K562 (cell line): Measurements from ENCODE around the gene NEMP1. TPM values are rescaled to one million over a fixed set of nuclear protein-coding genes. Genes with fewer than 3 reads are reported as not detected.

Experiments used
- ATAC-seq: fragments of 200-7000 bp; cut with Tn5 transposase; 3 replicates; pipeline ENCODE4 v1.9.1; 2020; ENCODE audit warnings: moderate library complexity
- BruUV-seq: library from RNA; stranded (reverse); fragments of 400-500 nt; replicated peaks from 2 replicates; lab custom pipeline; 2021; lab: Mats Ljungman, UMichigan
- CTCF ChIA-PET: fragments of 300-600 bp; formaldehyde crosslinking; extraction: SDS; loops from one replicate; lab custom pipeline; 2021; ENCODE audit warnings: low intra/inter-chr PET ratio; lab: Yijun Ruan, JAX
- POLR2A ChIA-PET: fragments of 300-600, 350-650 bp; sonication (Branson Sonifier 250); formaldehyde crosslinking; extraction: SDS; loops from one replicate; lab custom pipeline; 2021; ENCODE audit warnings: antibody characterized with exemption, inconsistent platforms; lab: Yijun Ruan, JAX
- DNase-seq, 4 experiments: peaks; one replicate each; pipeline versions ENCODE4 v3.0.0 to v3.0.0-alpha.2; 2011 to 2018; ENCODE audit warnings: low spot score in 3 of 4, mixed read lengths in 3 of 4; ENCODE audit errors: extremely low read depth in 1 of 4
- FAIRE-seq: peaks from 2 replicates; lab custom pipeline; 2011; peaks lifted over from hg19 to GRCh38; lab: Jason Lieb, UNC
- H2AFZ ChIP-seq: 2 replicates; pipeline ENCODE4 v1.6.0; 2011; ENCODE audit warnings: low read depth, low read length, control low read depth, inconsistent platforms
- H3K27ac ChIP-seq: fragments of 200-600 bp; 3 replicates; pipeline ENCODE4 v1.8.0; 2011; ENCODE audit warnings: low read depth, mild to moderate bottlenecking, control low read depth, inconsistent platforms, low read length, moderate library complexity, mixed read lengths; ENCODE audit errors: extremely low read depth
- H3K27me3 ChIP-seq, 2 experiments: fragments of 300-600 bp in 1 of 2; 2 replicates in 1 of 2; 3 replicates in 1 of 2; pipeline versions ENCODE4 v1.6.0 to v1.8.0; 2011; ENCODE audit warnings: inconsistent platforms in 2 of 2, low read length in 2 of 2, mild to moderate bottlenecking in 1 of 2, mixed read lengths in 1 of 2, moderate library complexity in 1 of 2; ENCODE audit not compliant: control insufficient read depth in 2 of 2, insufficient read depth in 2 of 2
- H3K36me3 ChIP-seq: fragments of 300-600 bp; 3 replicates; pipeline ENCODE4 v1.8.0; 2011; ENCODE audit warnings: mild to moderate bottlenecking, low read length, inconsistent platforms; ENCODE audit not compliant: control insufficient read depth, insufficient read depth
- H3K4me1 ChIP-seq, 2 experiments: fragments of 200-600 bp in 1 of 2; replicated peaks in 1 of 2; 2 replicates in 1 of 2; 3 replicates in 1 of 2; pipeline versions ENCODE4 v1.5.1 to v1.8.0; 2011; ENCODE audit warnings: inconsistent platforms in 2 of 2, low read length in 2 of 2, mild to moderate bottlenecking in 1 of 2, mixed read lengths in 1 of 2, moderate library complexity in 1 of 2; ENCODE audit not compliant: control insufficient read depth in 2 of 2, insufficient read depth in 2 of 2
- H3K4me2 ChIP-seq: 2 replicates; pipeline ENCODE4 v1.6.1; 2011; ENCODE audit warnings: low read length, control low read depth, inconsistent platforms, mixed read lengths; ENCODE audit not compliant: insufficient read depth
- H3K4me3 ChIP-seq: fragments of 200-600 bp; sonication (generic), shearing (Covaris generic); 2 replicates; pipeline ENCODE4 v1.5.1; 2016; ENCODE audit warnings: control low read depth, inconsistent platforms
- H3K79me2 ChIP-seq: fragments of 200-600 bp; 3 replicates; pipeline ENCODE4 v1.8.0; 2011; ENCODE audit warnings: low read length, inconsistent platforms; ENCODE audit not compliant: control insufficient read depth, insufficient read depth
- H3K9ac ChIP-seq, 2 experiments: 2 replicates each; pipeline versions ENCODE4 v1.6.0 to v1.6.1; 2011; ENCODE audit warnings: low read depth in 2 of 2, low read length in 2 of 2, control low read depth in 1 of 2, inconsistent platforms in 1 of 2, mild to moderate bottlenecking in 1 of 2, mixed read lengths in 1 of 2; ENCODE audit not compliant: insufficient read depth in 1 of 2
- H3K9me1 ChIP-seq: one replicate; pipeline ENCODE4 v1.6.0; 2011; ENCODE audit warnings: inconsistent platforms, mild to moderate bottlenecking, low read length, moderate library complexity; ENCODE audit not compliant: control insufficient read depth, insufficient read depth
- H3K9me3 ChIP-seq: replicated peaks from 2 replicates; pipeline ENCODE4 v1.5.1; 2011; ENCODE audit warnings: low read depth, low read length, inconsistent platforms; ENCODE audit not compliant: control insufficient read depth, insufficient read depth
- H4K20me1 ChIP-seq: replicated peaks from 2 replicates; pipeline ENCODE4 v1.6.1; 2011; ENCODE audit warnings: low read length, inconsistent platforms, mixed read lengths; ENCODE audit not compliant: control insufficient read depth, insufficient read depth
- ARHGAP35 ChIP-seq: fragments of 450-650 bp; IDR thresholded peaks from 2 replicates; pipeline ENCODE4 v1.6.1; 2018; ENCODE audit not compliant: partially characterized antibody
- E2F8 ChIP-seq: fragments of 450-650 bp; IDR thresholded peaks from 2 replicates; pipeline ENCODE4 v1.7.1; 2018; ENCODE audit warnings: mild to moderate bottlenecking, low read depth; ENCODE audit not compliant: partially characterized antibody
- FUS ChIP-seq: fragments of 200-400 bp; formaldehyde crosslinking; optimal IDR thresholded peaks from 2 replicates; pipeline ENCODE3; 2017; ENCODE audit warnings: low read depth, low read length
- KDM1A ChIP-seq, 2 experiments: fragments of 450-650 bp; IDR thresholded peaks; 2 replicates each; pipeline ENCODE4 v1.6.1; 2016; ENCODE audit warnings: mild to moderate bottlenecking in 2 of 2
- WGBS: fragments of 100-300 bp; shearing (Covaris generic); methylation state at CpG from one replicate; pipeline ENCODE4 v1.1.6; 2016; ENCODE audit warnings: low coverage, mixed read lengths; ENCODE audit not compliant: insufficient coverage; ENCODE audit errors: missing lambda C conversion rate; 5-methylcytosine and 5-hydroxymethylcytosine counted together
- in situ Hi-C: fragments of 300-500 bp; cut with MboI; formaldehyde crosslinking; loops from 4 replicates; pipeline ENCODE4 v1.15.0; 2018; ENCODE audit warnings: inconsistent platforms, mixed read lengths
- intact Hi-C: fragments of 100-400 bp; cut with micrococcal nuclease; formaldehyde crosslinking; loops from 2 replicates; pipeline ENCODE4 v1.14.2; 2022
- polyA plus RNA-seq, 8 experiments: library from polyadenylated mRNA; depleted of rRNA in 4 of 8; stranded (reverse) in 5 of 8; unstranded in 3 of 8; fragments of >200 nt; fragmentation: Nextera tagmentation in 2 of 8; fragmentation: Illumina TruSeq in 1 of 8; extraction: Ambion mirVana in 2 of 8; extraction: Trizol in 1 of 8; gene quantifications; 2 replicates each; pipeline versions ENCODE4 v1.2.1 to v1.2.3, GENCODE V29; 2011 to 2014; ENCODE audit warnings: inconsistent platforms in 1 of 8, missing spikeins in 1 of 8
- total RNA-seq, 7 experiments: library from RNA; depleted of rRNA in 6 of 7; stranded (reverse); fragments of >200 nt in 6 of 7; fragmentation: Illumina TruSeq in 2 of 7; extraction: Trizol in 2 of 7; gene quantifications; 2 replicates each; pipeline versions ENCODE4 v1.2.1 to v1.2.3, GENCODE V29; 2011 to 2021; ENCODE audit warnings: low replicate concordance in 1 of 7

The NEMP1 gene
- total and polyA plus RNA-seq, 9 of the 15 experiments (the other 6 are each of a cell fraction or from before 2014, with no cell fraction given) = 9.5 to 82.2 (median 41.2) TPM

GRCh38 chr12:57095440-57095839, 16.8 kb upstream of the NEMP1 start:
- Histone ChIP-seq H3K4me3 (no peak overlapping the region), H3K36me3 (peaks cover 81% of the 10 kb centered on the region), H3K4me1 (peaks cover 44 to 67% of the 10 kb centered on the region in 2 experiments)
- TF ChIP-seq KDM1A (IDR thresholded peaks at IDR 0.05) (no peak), FUS (no peak), ARHGAP35 (no peak), E2F8 (no peak)
- TF ChIP-seq, all 486 proteins: peak for 0
- H3K9ac ChIP-seq = 0 out of 4 replicates have a peak overlapping the region, but pooled peaks of 1 of the 2 experiments have one; percentile 3
- no TSS peak for BruUV-seq
- peaks cover 3% of the 10 kb centered on the region for H4K20me1 ChIP-seq
- peak in 1 of 4 experiments; percentile 9 for DNase-seq
- H3K9me1 ChIP-seq = no peaks in the 10 kb centered on the region
- ATAC-seq = no peak
- intact Hi-C loops (no loop called here), in situ Hi-C loops (no loop called here)
- no peak overlapping the region for H3K4me2 ChIP-seq
- no peak overlapping the region for H3K27ac ChIP-seq
- FAIRE-seq = peak; percentile 11
- H2AFZ ChIP-seq = no peak overlapping the region
- 94% methylated on average over 3 of the region's 3 CpGs for WGBS
- CTCF ChIA-PET = no interaction called here
- POLR2A ChIA-PET = interaction anchor here (0.9 to 5.1 kb wide), 3 partner anchors 10 to 16 kb away, joined by 3 to 32 read pairs (median 7); partner anchors contain the start of gene STAT6
- H3K9me3 ChIP-seq = no peaks in the 10 kb centered on the region
- peaks cover 25% of the 10 kb centered on the region for H3K79me2 ChIP-seq
- no peaks in the 10 kb centered on the region; a peak in 1 of 5 replicates for H3K27me3 ChIP-seq
